ENCODE data around the gene LCLAT1.
"Not testable (repeated sequence)": the region's sequence is repeated elsewhere in the genome, so short reads cannot be mapped to it uniquely, and the experiment has no call there.

LCLAT1 gene

GRCh38 chr2:30505500-30506180 lies 58.6 kb downstream of the LCLAT1 start:
- ChIA-PET POLR2A (no interaction called here), CTCF (interaction anchor here (1.0 to 2.1 kb wide), 3 partner anchors 202 to 340 kb away, joined by 4 to 6 read pairs (median 5); no protein-coding TSS in a partner anchor)
- no peak for TF ChIP-seq ZNF514 (tag by site-specific recombination; IDR thresholded peaks at IDR 0.05)
- no peak for TF ChIP-seq SP7 (tag by site-specific recombination; IDR thresholded peaks at IDR 0.05)
- no peak for TF ChIP-seq ZBTB10 (tag by site-specific recombination; IDR thresholded peaks at IDR 0.05)
- no peak for TF ChIP-seq ZNF2 (tag by site-specific recombination; IDR thresholded peaks at IDR 0.05)
- no peak for TF ChIP-seq ZBTB8A (tag by site-specific recombination; IDR thresholded peaks at IDR 0.05)
- TF ChIP-seq ZNF174 (tag by site-specific recombination; IDR thresholded peaks at IDR 0.05): no peak
- no peak for TF ChIP-seq ZNF211 (tag by site-specific recombination; IDR thresholded peaks at IDR 0.05; ENCODE audit: low read depth)
- TF ChIP-seq ZSCAN23 (tag by site-specific recombination; IDR thresholded peaks at IDR 0.05): no peak
- no peak for TF ChIP-seq BCL6B (tag by site-specific recombination; IDR thresholded peaks at IDR 0.05)
- no peak for TF ChIP-seq ZNF148 (tag by site-specific recombination; IDR thresholded peaks at IDR 0.05; ENCODE audit: borderline replicate concordance)
- TF ChIP-seq GLIS1 (tag by site-specific recombination; IDR thresholded peaks at IDR 0.05): no peak
- TF ChIP-seq ZSCAN5A (tag by site-specific recombination; IDR thresholded peaks at IDR 0.05): no peak
- no peak for TF ChIP-seq SALL2 (tag by site-specific recombination; IDR thresholded peaks at IDR 0.05; ENCODE audit: borderline replicate concordance)
- Histone ChIP-seq H3K9me3 (ENCODE audit: control insufficient read depth, insufficient read depth, low read depth, low read length) (no peaks in the 10 kb centered on the region), H3K4me1 (ENCODE audit: control insufficient read depth, insufficient read depth, low read length) (peaks cover 19% of the 10 kb centered on the region), H3K4me3 (ENCODE audit: low read depth, low read length) (no peak overlapping the region), H3K27ac (ENCODE audit: extremely low read depth, low read depth, low read length) (no peak overlapping the region), H3K36me3 (ENCODE audit: control insufficient read depth in 2 of 2, insufficient read depth in 1 of 2, low read length in 2 of 2) (peaks cover 0 to 4% of the 10 kb centered on the region in 2 experiments; a peak in 1 of 3 replicates)

GRCh38 chr2:30507460-30507859 lies 60.4 kb downstream of the LCLAT1 start:
- peak; percentile 87 for TF ChIP-seq ZNF146 (tag by site-specific recombination; IDR thresholded peaks at IDR 0.05)
- TF ChIP-seq ZNF580 (tag by site-specific recombination; IDR thresholded peaks at IDR 0.05): 0 out of 2 replicates have a peak, but pooled peaks have one; percentile 31

More at GRCh38 chr2:30507460-30507859, 60.4 kb downstream of the LCLAT1 start:
- POLR2A ChIA-PET; H3K4me3 ChIP-seq (ENCODE audit: low read depth, low read length); H3K27ac ChIP-seq (ENCODE audit: extremely low read depth, low read depth, low read length); H3K36me3 ChIP-seq (ENCODE audit: control insufficient read depth in 2 of 2, insufficient read depth in 1 of 2, low read length in 2 of 2); H3K9me3 ChIP-seq (ENCODE audit: control insufficient read depth, insufficient read depth, low read depth, low read length): not testable (repeated sequence)
- CTCF ChIA-PET: interaction anchor here (0.7 kb wide), 1 partner anchor 39 kb away, joined by 3 read pairs; no protein-coding TSS in a partner anchor
- H3K4me1 ChIP-seq (ENCODE audit: control insufficient read depth, insufficient read depth, low read length): peaks cover 37% of the 10 kb centered on the region

All from HEK293 (cell line).